Panc1 (cell line): ENCODE data around the gene TANGO2.

ENCODE experiments used
- POLR2AphosphoS5 ChIP-seq: IDR thresholded peaks from 2 replicates; pipeline ENCODE4 v1.6.1; 2012; ENCODE audit warnings: mild to moderate bottlenecking, low read depth, low read length, moderate library complexity
- SIN3A ChIP-seq: IDR thresholded peaks from 2 replicates; pipeline ENCODE4 v1.6.1; 2012; ENCODE audit warnings: low read depth, mild to moderate bottlenecking, low read length, moderate library complexity, borderline replicate concordance; ENCODE audit not compliant: insufficient read depth
- TCF7L2 ChIP-seq: IDR thresholded peaks from 2 replicates; pipeline ENCODE4 v1.6.1; 2011; ENCODE audit warnings: mild to moderate bottlenecking, low read depth, low read length, inconsistent platforms
- TF ChIP-seq, protein P1 (sequence below): fragments of 450-650 bp; IDR thresholded peaks from 2 replicates; pipeline ENCODE4 v1.5.1; 2017; ENCODE audit warnings: mild to moderate bottlenecking
- TF ChIP-seq, protein P2 (sequence below), 2 experiments: IDR thresholded peaks; 2 replicates each; pipeline ENCODE4 v1.6.1; 2011 to 2012; ENCODE audit warnings: low read depth in 2 of 2, control low read depth in 1 of 2, low read length in 1 of 2, mild to moderate bottlenecking in 1 of 2, moderate library complexity in 1 of 2; ENCODE audit not compliant: insufficient read depth in 1 of 2

DNA sequence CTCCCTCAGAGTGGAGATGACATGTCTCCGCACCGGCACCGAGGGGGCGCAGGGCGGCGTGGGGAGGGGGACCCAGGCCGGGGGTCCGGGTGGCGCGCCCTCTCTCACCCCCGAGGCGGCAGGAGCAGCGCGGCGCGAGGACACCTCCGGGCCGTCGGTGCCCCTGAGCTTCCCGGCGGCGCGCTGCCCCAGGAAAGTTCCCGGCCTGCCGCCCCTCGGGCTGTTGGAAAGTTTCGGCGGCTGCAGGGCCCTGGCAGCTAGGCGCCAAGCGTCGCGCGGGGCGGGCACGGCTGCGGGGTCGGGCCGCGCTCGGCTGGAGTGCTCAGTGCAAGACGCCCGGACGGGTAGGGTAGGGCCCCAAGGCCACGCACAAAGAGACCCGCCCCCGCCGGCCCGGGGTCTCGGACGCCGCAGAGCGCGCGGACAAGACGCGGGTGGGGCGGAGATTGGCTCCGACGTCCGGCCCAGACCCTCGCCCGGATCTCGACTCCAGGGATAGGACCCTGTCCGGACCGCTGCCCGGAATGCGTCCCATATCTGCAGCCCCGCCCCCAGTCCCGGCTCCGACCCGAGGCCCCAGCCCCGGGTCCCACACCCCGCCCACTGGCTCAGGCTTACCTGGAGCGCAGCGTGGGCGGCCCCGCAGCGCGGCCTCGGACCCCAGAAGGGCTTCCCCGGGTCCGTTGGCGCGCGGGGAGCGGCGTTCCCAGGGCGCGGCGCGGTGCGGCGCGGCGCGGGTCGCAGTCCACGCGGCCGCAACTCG lies 4.8 kb upstream of the TANGO2 start:
- TF ChIP-seq, protein P1, sequence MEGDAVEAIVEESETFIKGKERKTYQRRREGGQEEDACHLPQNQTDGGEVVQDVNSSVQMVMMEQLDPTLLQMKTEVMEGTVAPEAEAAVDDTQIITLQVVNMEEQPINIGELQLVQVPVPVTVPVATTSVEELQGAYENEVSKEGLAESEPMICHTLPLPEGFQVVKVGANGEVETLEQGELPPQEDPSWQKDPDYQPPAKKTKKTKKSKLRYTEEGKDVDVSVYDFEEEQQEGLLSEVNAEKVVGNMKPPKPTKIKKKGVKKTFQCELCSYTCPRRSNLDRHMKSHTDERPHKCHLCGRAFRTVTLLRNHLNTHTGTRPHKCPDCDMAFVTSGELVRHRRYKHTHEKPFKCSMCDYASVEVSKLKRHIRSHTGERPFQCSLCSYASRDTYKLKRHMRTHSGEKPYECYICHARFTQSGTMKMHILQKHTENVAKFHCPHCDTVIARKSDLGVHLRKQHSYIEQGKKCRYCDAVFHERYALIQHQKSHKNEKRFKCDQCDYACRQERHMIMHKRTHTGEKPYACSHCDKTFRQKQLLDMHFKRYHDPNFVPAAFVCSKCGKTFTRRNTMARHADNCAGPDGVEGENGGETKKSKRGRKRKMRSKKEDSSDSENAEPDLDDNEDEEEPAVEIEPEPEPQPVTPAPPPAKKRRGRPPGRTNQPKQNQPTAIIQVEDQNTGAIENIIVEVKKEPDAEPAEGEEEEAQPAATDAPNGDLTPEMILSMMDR = no peak
- TF ChIP-seq TCF7L2 (no peak), POLR2AphosphoS5 (no peak), SIN3A (no peak; the same call in 1 of the 2 replicates)
- TF ChIP-seq, protein P2, sequence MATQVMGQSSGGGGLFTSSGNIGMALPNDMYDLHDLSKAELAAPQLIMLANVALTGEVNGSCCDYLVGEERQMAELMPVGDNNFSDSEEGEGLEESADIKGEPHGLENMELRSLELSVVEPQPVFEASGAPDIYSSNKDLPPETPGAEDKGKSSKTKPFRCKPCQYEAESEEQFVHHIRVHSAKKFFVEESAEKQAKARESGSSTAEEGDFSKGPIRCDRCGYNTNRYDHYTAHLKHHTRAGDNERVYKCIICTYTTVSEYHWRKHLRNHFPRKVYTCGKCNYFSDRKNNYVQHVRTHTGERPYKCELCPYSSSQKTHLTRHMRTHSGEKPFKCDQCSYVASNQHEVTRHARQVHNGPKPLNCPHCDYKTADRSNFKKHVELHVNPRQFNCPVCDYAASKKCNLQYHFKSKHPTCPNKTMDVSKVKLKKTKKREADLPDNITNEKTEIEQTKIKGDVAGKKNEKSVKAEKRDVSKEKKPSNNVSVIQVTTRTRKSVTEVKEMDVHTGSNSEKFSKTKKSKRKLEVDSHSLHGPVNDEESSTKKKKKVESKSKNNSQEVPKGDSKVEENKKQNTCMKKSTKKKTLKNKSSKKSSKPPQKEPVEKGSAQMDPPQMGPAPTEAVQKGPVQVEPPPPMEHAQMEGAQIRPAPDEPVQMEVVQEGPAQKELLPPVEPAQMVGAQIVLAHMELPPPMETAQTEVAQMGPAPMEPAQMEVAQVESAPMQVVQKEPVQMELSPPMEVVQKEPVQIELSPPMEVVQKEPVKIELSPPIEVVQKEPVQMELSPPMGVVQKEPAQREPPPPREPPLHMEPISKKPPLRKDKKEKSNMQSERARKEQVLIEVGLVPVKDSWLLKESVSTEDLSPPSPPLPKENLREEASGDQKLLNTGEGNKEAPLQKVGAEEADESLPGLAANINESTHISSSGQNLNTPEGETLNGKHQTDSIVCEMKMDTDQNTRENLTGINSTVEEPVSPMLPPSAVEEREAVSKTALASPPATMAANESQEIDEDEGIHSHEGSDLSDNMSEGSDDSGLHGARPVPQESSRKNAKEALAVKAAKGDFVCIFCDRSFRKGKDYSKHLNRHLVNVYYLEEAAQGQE (IDR thresholded peaks at IDR 0.05; ENCODE audit: insufficient read depth in 1 of 2, low read depth in 2 of 2, low read length in 1 of 2) = no peak
